K562 (cell line): ENCODE results near the gene LCLAT1. TPM values are rescaled to one million over a fixed set of nuclear protein-coding genes. Genes with fewer than 3 reads are reported as not detected.

Experiments used
- BRCA1 ChIP-seq, 2 experiments: fragments of 450-650 bp in 1 of 2; sonication (generic) in 1 of 2; formaldehyde crosslinking in 1 of 2; IDR thresholded peaks; 2 replicates each; pipeline versions ENCODE4 v1.5.0 to v1.6.1; 2017 to 2020; ENCODE audit warnings: mild to moderate bottlenecking in 1 of 2, missing genetic modification reagents in 1 of 2
- BRD4 ChIP-seq: fragments of 200-600 bp; sonication (generic); IDR thresholded peaks from 2 replicates; pipeline ENCODE4 v1.6.1; 2017; ENCODE audit warnings: inconsistent platforms
- CSDE1 ChIP-seq, 2 experiments: fragments of 450-650 bp; IDR thresholded peaks; 2 replicates each; pipeline ENCODE4 v1.6.1; 2016; ENCODE audit warnings: mild to moderate bottlenecking in 1 of 2
- EP400 ChIP-seq: fragments of 450-650 bp; IDR thresholded peaks from 2 replicates; pipeline ENCODE4 v1.6.1; 2017; ENCODE audit warnings: antibody characterized with exemption, mild to moderate bottlenecking, moderate library complexity
- GTF2E2 ChIP-seq: fragments of 200-800 bp; sonication (Bioruptor generic); IDR thresholded peaks from 2 replicates; pipeline ENCODE4 v1.6.1; 2016; ENCODE audit warnings: missing genetic modification characterization, missing compliant biosample characterization
- HDAC2 ChIP-seq: fragments of 450-650 bp; IDR thresholded peaks from 2 replicates; pipeline ENCODE4 v1.6.1; 2016; ENCODE audit warnings: mild to moderate bottlenecking
- HEY1 ChIP-seq: fragments of 250-450 bp; sonication (Bioruptor Pico); IDR thresholded peaks from 2 replicates; pipeline ENCODE4 v1.5.0; 2020; ENCODE audit warnings: mild to moderate bottlenecking, moderate library complexity, borderline replicate concordance
- KAT2B ChIP-seq: IDR thresholded peaks from one replicate; pipeline ENCODE4 v1.6.1; 2012; ENCODE audit warnings: low read depth, mild to moderate bottlenecking, control low read depth, inconsistent platforms, low read length, moderate library complexity
- RB1 ChIP-seq: fragments of 450-650 bp; IDR thresholded peaks from 2 replicates; pipeline ENCODE4 v1.6.1; 2017; ENCODE audit warnings: low read depth, mild to moderate bottlenecking
- SAFB2 ChIP-seq: fragments of 200-400 bp; formaldehyde crosslinking; IDR thresholded peaks from 2 replicates; pipeline ENCODE4 v1.6.1; 2018; ENCODE audit warnings: borderline replicate concordance, low read length, low read depth, moderate library complexity; ENCODE audit not compliant: severe bottlenecking
- SOX6 ChIP-seq: fragments of 450-650 bp; IDR thresholded peaks from 2 replicates; pipeline ENCODE4 v1.6.1; 2014; ENCODE audit warnings: mild to moderate bottlenecking
- SP1 ChIP-seq: sonication (generic); formaldehyde crosslinking; IDR thresholded peaks from 2 replicates; pipeline ENCODE4 v1.8.1; 2022; ENCODE audit warnings: mild to moderate bottlenecking, missing genetic modification reagents
- SREBF1 ChIP-seq: fragments of 150-350 bp; IDR thresholded peaks from 2 replicates; pipeline ENCODE4 v1.6.1; 2014; ENCODE audit warnings: antibody characterized with exemption, low read depth, low read length, borderline replicate concordance
- TAF1 ChIP-seq: IDR thresholded peaks from 2 replicates; pipeline ENCODE4 v1.6.1; 2011; ENCODE audit warnings: mild to moderate bottlenecking, low read length, moderate library complexity; ENCODE audit not compliant: insufficient read depth, control insufficient read depth, severe bottlenecking; ENCODE audit errors: extremely low read depth
- TBP ChIP-seq: optimal IDR thresholded peaks from 2 replicates; pipeline ENCODE3; 2011; ENCODE audit warnings: low read depth, low read length, improper control_type of control experiment
- TFAP4 ChIP-seq: sonication (generic); formaldehyde crosslinking; IDR thresholded peaks from 2 replicates; pipeline ENCODE4 v1.8.0; 2022; ENCODE audit warnings: missing genetic modification reagents, mild to moderate bottlenecking, moderate library complexity, borderline replicate concordance
- ZFP30 ChIP-seq: fragments of 250-450 bp; sonication (Bioruptor Pico); IDR thresholded peaks from 2 replicates; pipeline ENCODE4 v1.8.0; 2022; ENCODE audit warnings: moderate library complexity, mild to moderate bottlenecking, inconsistent platforms, borderline replicate concordance
- ZNF436 ChIP-seq: fragments of 250-450, 450-650 bp; sonication (Bioruptor Pico); formaldehyde crosslinking; IDR thresholded peaks from 2 replicates; pipeline ENCODE4 v1.7.0; 2020; ENCODE audit warnings: mild to moderate bottlenecking
- ZNF561 ChIP-seq: fragments of 450-650 bp; formaldehyde crosslinking; conservative IDR thresholded peaks from 2 replicates; pipeline ENCODE4 v1.4.0; 2020; ENCODE audit warnings: mild to moderate bottlenecking, moderate library complexity
- ZNF655 ChIP-seq: fragments of 250-450 bp; sonication (Bioruptor Pico); IDR thresholded peaks from 2 replicates; pipeline ENCODE4 v1.5.0; 2021
- polyA plus RNA-seq, 8 experiments: library from polyadenylated mRNA; depleted of rRNA in 4 of 8; stranded (reverse) in 5 of 8; unstranded in 3 of 8; fragments of >200 nt; fragmentation: Nextera tagmentation in 2 of 8; fragmentation: Illumina TruSeq in 1 of 8; extraction: Ambion mirVana in 2 of 8; extraction: Trizol in 1 of 8; gene quantifications; 2 replicates each; pipeline versions ENCODE4 v1.2.1 to v1.2.3, GENCODE V29; 2011 to 2014; ENCODE audit warnings: inconsistent platforms in 1 of 8, missing spikeins in 1 of 8
- total RNA-seq, 7 experiments: library from RNA; depleted of rRNA in 6 of 7; stranded (reverse); fragments of >200 nt in 6 of 7; fragmentation: Illumina TruSeq in 2 of 7; extraction: Trizol in 2 of 7; gene quantifications; 2 replicates each; pipeline versions ENCODE4 v1.2.1 to v1.2.3, GENCODE V29; 2011 to 2021; ENCODE audit warnings: low replicate concordance in 1 of 7
- TF ChIP-seq, protein P1 (sequence below): fragments of 450-650 bp; formaldehyde crosslinking; IDR thresholded peaks from 2 replicates; pipeline ENCODE4 v1.4.0; 2022; ENCODE audit warnings: missing genetic modification characterization
- TF ChIP-seq, protein P2 (sequence below): fragments of 250-450 bp; sonication (Bioruptor Pico); IDR thresholded peaks from 2 replicates; pipeline ENCODE4 v1.8.0; 2022; ENCODE audit warnings: moderate library complexity, mild to moderate bottlenecking, inconsistent platforms
- TF ChIP-seq, protein P3 (sequence below): fragments of 450-650 bp; IDR thresholded peaks from 2 replicates; pipeline ENCODE4 v1.6.1; 2017; ENCODE audit warnings: mild to moderate bottlenecking, moderate library complexity

LCLAT1 gene
- total and polyA plus RNA-seq, 9 of the 15 experiments (the other 6 are each of a cell fraction or from before 2014, with no cell fraction given): 8.9 to 63.3 (median 25.4) TPM

DNA sequence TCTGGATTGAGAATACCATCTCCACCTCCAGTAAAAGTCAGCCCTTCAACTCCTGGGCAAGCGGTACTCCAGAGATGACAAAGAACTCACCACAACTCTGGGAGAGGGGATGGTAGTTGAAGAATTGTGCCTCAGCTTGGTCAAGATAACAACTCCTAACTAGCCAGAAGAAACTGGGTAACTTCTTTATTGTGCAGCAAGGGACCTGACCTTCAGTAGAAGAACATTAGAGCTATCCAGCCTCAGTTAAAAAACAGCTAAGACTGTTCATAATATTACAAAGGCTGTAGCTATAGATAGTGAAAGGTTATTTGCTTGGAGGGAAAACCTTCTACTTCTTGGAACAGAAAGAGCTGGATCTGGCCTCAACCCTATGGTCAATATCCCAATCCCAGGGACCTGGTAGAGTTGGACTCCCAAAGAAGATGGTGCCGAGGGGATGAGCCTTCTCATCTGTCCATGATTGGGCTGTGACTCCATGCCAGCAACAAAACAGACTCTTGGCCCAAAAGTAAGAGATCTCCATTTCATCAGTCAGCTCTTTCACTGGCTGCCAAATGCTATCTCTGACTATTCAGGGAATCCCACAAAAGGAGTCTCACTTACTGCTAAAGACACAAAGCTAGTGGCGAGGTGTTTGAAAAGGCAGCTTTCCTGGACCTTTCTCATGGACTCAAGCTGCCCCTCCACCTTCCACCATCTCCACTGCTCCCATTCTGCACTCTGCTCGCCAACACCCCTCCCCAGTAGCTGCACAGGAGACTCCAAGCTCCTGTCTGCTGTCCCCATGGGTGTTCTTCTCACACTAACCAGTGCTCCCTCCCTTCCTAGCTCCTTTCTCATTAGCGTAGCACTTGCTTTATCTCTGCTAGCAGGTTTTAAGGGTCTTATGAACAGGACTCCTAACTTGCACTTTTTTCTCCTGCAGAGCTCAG is 214.4 kb downstream of the LCLAT1 start (continued):
- no peak for TF ChIP-seq SREBF1
- no peak for TF ChIP-seq SOX6
- peak; percentile 97 for TF ChIP-seq GTF2E2 (tag)
- TF ChIP-seq KAT2B: no peak
- no peak for TF ChIP-seq SAFB2
- no peak for TF ChIP-seq EP400
- TF ChIP-seq BRCA1 (IDR thresholded peaks at IDR 0.05): no peak
- TF ChIP-seq BRCA1 (CRISPR knock-in tag; IDR thresholded peaks at IDR 0.05): no peak
- no peak for TF ChIP-seq BRD4
- peak; percentile 94 for TF ChIP-seq ZNF436 (CRISPR knock-in tag)
- TF ChIP-seq CSDE1 (IDR thresholded peaks at IDR 0.05): peak in 1 of 2 experiments; percentile 84; a peak in 2 of 4 replicates
- TF ChIP-seq ZNF561: peak; percentile 91; the same call in 1 of the 2 replicates
- no peak for TF ChIP-seq SP1 (CRISPR knock-in tag)
- no peak for TF ChIP-seq RB1
- TF ChIP-seq, protein P1, sequence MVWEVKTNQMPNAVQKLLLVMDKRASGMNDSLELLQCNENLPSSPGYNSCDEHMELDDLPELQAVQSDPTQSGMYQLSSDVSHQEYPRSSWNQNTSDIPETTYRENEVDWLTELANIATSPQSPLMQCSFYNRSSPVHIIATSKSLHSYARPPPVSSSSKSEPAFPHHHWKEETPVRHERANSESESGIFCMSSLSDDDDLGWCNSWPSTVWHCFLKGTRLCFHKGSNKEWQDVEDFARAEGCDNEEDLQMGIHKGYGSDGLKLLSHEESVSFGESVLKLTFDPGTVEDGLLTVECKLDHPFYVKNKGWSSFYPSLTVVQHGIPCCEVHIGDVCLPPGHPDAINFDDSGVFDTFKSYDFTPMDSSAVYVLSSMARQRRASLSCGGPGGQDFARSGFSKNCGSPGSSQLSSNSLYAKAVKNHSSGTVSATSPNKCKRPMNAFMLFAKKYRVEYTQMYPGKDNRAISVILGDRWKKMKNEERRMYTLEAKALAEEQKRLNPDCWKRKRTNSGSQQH (CRISPR knock-in tag): peak; percentile 100
- no peak for TF ChIP-seq TAF1
- 0 out of 2 replicates have a peak, but pooled peaks have one; percentile 66 for TF ChIP-seq ZNF655
- TF ChIP-seq HEY1: peak; percentile 49; the same call in 1 of the 2 replicates
- TF ChIP-seq, protein P2, sequence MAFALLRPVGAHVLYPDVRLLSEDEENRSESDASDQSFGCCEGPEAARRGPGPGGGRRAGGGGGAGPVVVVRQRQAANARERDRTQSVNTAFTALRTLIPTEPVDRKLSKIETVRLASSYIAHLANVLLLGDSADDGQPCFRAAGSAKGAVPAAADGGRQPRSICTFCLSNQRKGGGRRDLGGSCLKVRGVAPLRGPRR: no peak
- peak; percentile 98 for TF ChIP-seq TBP
- TF ChIP-seq HDAC2: no peak
- TF ChIP-seq TFAP4: no peak
- peak; percentile 80; the same call in 1 of the 2 replicates for TF ChIP-seq ZFP30 (CRISPR knock-in tag)
- TF ChIP-seq, protein P3, sequence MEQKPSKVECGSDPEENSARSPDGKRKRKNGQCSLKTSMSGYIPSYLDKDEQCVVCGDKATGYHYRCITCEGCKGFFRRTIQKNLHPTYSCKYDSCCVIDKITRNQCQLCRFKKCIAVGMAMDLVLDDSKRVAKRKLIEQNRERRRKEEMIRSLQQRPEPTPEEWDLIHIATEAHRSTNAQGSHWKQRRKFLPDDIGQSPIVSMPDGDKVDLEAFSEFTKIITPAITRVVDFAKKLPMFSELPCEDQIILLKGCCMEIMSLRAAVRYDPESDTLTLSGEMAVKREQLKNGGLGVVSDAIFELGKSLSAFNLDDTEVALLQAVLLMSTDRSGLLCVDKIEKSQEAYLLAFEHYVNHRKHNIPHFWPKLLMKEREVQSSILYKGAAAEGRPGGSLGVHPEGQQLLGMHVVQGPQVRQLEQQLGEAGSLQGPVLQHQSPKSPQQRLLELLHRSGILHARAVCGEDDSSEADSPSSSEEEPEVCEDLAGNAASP: no peak
